Measurements from ENCODE around the gene PYGO1. TPM values are rescaled to one million over a fixed set of nuclear protein-coding genes. Genes with fewer than 3 reads are reported as not detected.
"Not testable (repeated sequence)": the region's sequence is repeated elsewhere in the genome, so short reads cannot be mapped to it uniquely, and the experiment has no call there.

PYGO1 gene
- total and polyA plus RNA-seq, 4 donors: 1.3 to 17.9 (median 4.7) TPM

GRCh38 chr15:55499151-55499550, 89.0 kb downstream of the PYGO1 start:
- no peak overlapping the region for H3K27ac ChIP-seq (ENCODE audit: low read depth in 1 of 2, low read length in 1 of 2)
- H3K9ac ChIP-seq (ENCODE audit: insufficient read depth in 1 of 2, low read length in 2 of 2): no peak overlapping the region
- H3K4me3 ChIP-seq: no peak overlapping the region
- H3K4me1 ChIP-seq (ENCODE audit: control insufficient read depth in 5 of 5, insufficient read depth in 5 of 5, low read length in 5 of 5): peaks cover 0 to 4% (median 0%) of the 10 kb centered on the region in 5 donors
- DNase-seq: no peak
- ATAC-seq (ENCODE audit: insufficient read depth, low FRiP score): no peak
- no peaks in the 10 kb centered on the region for H3K9me3 ChIP-seq (ENCODE audit: control insufficient read depth in 4 of 4, insufficient read depth in 3 of 4, low read length in 3 of 4)
- WGBS, 2 donors: 82 to 88% methylated on average over 7 of the region's 7 CpGs
- no peaks in the 10 kb centered on the region for H3K36me3 ChIP-seq (ENCODE audit: control insufficient read depth in 4 of 4, insufficient read depth in 4 of 4, low read length in 4 of 4)
- H3K27me3 ChIP-seq (ENCODE audit: control insufficient read depth in 3 of 3, insufficient read depth in 3 of 3, low read length in 2 of 3): no peaks in the 10 kb centered on the region
- TF ChIP-seq CTCF (IDR thresholded peaks at IDR 0.05; ENCODE audit: control extremely low read depth, extremely low read depth): no peak

GRCh38 chr15:55498109-55498938, 89.8 kb downstream of the PYGO1 start:
- peak overlapping the region; percentile 29 to 41 for H3K27ac ChIP-seq (ENCODE audit: low read depth in 1 of 2, low read length in 1 of 2)
- not testable (repeated sequence) for H3K4me1 ChIP-seq (ENCODE audit: control insufficient read depth in 5 of 5, insufficient read depth in 5 of 5, low read length in 5 of 5); H3K27me3 ChIP-seq (ENCODE audit: control insufficient read depth in 3 of 3, insufficient read depth in 3 of 3, low read length in 2 of 3); H3K9me3 ChIP-seq (ENCODE audit: control insufficient read depth in 4 of 4, insufficient read depth in 3 of 4, low read length in 3 of 4); H3K36me3 ChIP-seq (ENCODE audit: control insufficient read depth in 4 of 4, insufficient read depth in 4 of 4, low read length in 4 of 4)
- peak; percentile 99 for ATAC-seq (ENCODE audit: insufficient read depth, low FRiP score)
- peak overlapping the region; percentile 80 for H3K4me3 ChIP-seq
- peak; percentile 85 to 91 (median 88) for DNase-seq
- peak overlapping the region in 1 of 2 donors; percentile 59 for H3K9ac ChIP-seq (ENCODE audit: insufficient read depth in 1 of 2, low read length in 2 of 2)
- 8 to 12% methylated on average over 55 of the region's 55 CpGs for WGBS, 2 donors

- Histone ChIP-seq H3K9me3 (ENCODE audit: control insufficient read depth in 4 of 4, insufficient read depth in 3 of 4, low read length in 3 of 4) (no peaks in the 10 kb centered on the region), H3K4me3 (no peak overlapping the region), H3K4me1 (ENCODE audit: control insufficient read depth in 5 of 5, insufficient read depth in 5 of 5, low read length in 5 of 5) (peaks cover 0 to 4% (median 0%) of the 10 kb centered on the region in 5 donors), H3K27ac (ENCODE audit: low read depth in 1 of 2, low read length in 1 of 2) (no peak overlapping the region), H3K9ac (ENCODE audit: insufficient read depth in 1 of 2, low read length in 2 of 2) (no peak overlapping the region), H3K36me3 (ENCODE audit: control insufficient read depth in 4 of 4, insufficient read depth in 4 of 4, low read length in 4 of 4) (peaks cover 0 to 4% (median 0%) of the 10 kb centered on the region in 4 donors), H3K27me3 (ENCODE audit: control insufficient read depth in 3 of 3, insufficient read depth in 3 of 3, low read length in 2 of 3) (no peaks in the 10 kb centered on the region)
- DNase-seq (no peak), ATAC-seq (ENCODE audit: insufficient read depth, low FRiP score) (no peak)
- WGBS, 2 donors: 47 to 62% methylated on average over 2 of the region's 2 CpGs
- TF ChIP-seq CTCF (IDR thresholded peaks at IDR 0.05; ENCODE audit: control extremely low read depth, extremely low read depth): no peak
These were observed 91.4 kb downstream of the PYGO1 start for GRCh38 chr15:55496716-55497115.

- ATAC-seq (ENCODE audit: insufficient read depth, low FRiP score) (no peak), DNase-seq (no peak)
- 98 to 100% methylated on average over 1 of the region's 1 CpG for WGBS, 2 donors
- no peak for TF ChIP-seq CTCF (IDR thresholded peaks at IDR 0.05; ENCODE audit: control extremely low read depth, extremely low read depth)
- no peak overlapping the region for H3K27ac ChIP-seq (ENCODE audit: low read depth in 1 of 2, low read length in 1 of 2)
- H3K36me3 ChIP-seq (ENCODE audit: control insufficient read depth in 4 of 4, insufficient read depth in 4 of 4, low read length in 4 of 4): peaks cover 0 to 4% (median under 1%) of the 10 kb centered on the region in 4 donors
- no peak overlapping the region for H3K4me3 ChIP-seq
- no peak overlapping the region for H3K9ac ChIP-seq (ENCODE audit: insufficient read depth in 1 of 2, low read length in 2 of 2)
- no peaks in the 10 kb centered on the region for H3K27me3 ChIP-seq (ENCODE audit: control insufficient read depth in 3 of 3, insufficient read depth in 3 of 3, low read length in 2 of 3)
- H3K4me1 ChIP-seq (ENCODE audit: control insufficient read depth in 5 of 5, insufficient read depth in 5 of 5, low read length in 5 of 5): peaks cover 0 to 4% (median 0%) of the 10 kb centered on the region in 5 donors
- no peaks in the 10 kb centered on the region for H3K9me3 ChIP-seq (ENCODE audit: control insufficient read depth in 4 of 4, insufficient read depth in 3 of 4, low read length in 3 of 4)
These were observed 93.2 kb downstream of the PYGO1 start for GRCh38 chr15:55494931-55495330.

GRCh38 chr15:55488952-55489600, 99.1 kb downstream of the PYGO1 start:
- peaks cover 0 to 12% (median 3%) of the 10 kb centered on the region in 4 donors for H3K36me3 ChIP-seq (ENCODE audit: control insufficient read depth in 4 of 4, insufficient read depth in 4 of 4, low read length in 4 of 4)
- DNase-seq; H3K9ac ChIP-seq (ENCODE audit: insufficient read depth in 1 of 2, low read length in 2 of 2); H3K9me3 ChIP-seq (ENCODE audit: control insufficient read depth in 4 of 4, insufficient read depth in 3 of 4, low read length in 3 of 4); H3K27ac ChIP-seq (ENCODE audit: low read depth in 1 of 2, low read length in 1 of 2); H3K27me3 ChIP-seq (ENCODE audit: control insufficient read depth in 3 of 3, insufficient read depth in 3 of 3, low read length in 2 of 3); H3K4me3 ChIP-seq; H3K4me1 ChIP-seq (ENCODE audit: control insufficient read depth in 5 of 5, insufficient read depth in 5 of 5, low read length in 5 of 5); ATAC-seq (ENCODE audit: insufficient read depth, low FRiP score): not testable (repeated sequence)
- WGBS, 2 donors: 97 to 98% methylated on average over 9 of the region's 9 CpGs
